ENCODE measurements around the gene SULT1A2.

DNA sequence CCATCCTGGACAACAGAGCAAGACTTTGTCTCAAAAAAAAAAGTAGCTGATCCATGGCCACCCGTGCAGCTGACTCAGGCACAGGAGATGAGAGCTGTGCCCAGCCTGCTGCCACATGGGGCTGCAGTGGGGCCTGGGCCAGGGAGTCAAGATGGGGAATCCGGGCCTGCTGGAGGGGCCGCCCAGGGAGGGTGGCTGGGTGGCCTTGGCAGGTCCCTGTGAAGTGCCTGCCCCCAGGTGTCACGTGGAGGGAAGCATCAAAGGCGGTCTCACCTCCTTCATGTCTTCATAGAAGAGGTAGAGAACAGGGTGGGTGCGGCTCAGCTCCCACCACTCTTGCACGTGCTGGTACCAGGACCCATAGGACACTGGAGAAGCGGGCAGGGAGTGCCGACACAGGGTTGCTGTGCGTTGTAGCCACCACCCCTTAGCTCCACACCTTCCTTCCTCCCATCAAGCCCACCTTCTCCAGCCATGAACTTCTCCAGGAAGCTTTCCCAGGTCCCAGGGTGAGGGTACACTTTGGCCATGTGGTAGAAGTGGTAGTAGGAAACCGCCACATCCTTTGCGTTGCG is 3.8 kb downstream of the SULT1A2 start:
- TF ChIP-seq, protein P1, sequence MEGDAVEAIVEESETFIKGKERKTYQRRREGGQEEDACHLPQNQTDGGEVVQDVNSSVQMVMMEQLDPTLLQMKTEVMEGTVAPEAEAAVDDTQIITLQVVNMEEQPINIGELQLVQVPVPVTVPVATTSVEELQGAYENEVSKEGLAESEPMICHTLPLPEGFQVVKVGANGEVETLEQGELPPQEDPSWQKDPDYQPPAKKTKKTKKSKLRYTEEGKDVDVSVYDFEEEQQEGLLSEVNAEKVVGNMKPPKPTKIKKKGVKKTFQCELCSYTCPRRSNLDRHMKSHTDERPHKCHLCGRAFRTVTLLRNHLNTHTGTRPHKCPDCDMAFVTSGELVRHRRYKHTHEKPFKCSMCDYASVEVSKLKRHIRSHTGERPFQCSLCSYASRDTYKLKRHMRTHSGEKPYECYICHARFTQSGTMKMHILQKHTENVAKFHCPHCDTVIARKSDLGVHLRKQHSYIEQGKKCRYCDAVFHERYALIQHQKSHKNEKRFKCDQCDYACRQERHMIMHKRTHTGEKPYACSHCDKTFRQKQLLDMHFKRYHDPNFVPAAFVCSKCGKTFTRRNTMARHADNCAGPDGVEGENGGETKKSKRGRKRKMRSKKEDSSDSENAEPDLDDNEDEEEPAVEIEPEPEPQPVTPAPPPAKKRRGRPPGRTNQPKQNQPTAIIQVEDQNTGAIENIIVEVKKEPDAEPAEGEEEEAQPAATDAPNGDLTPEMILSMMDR (IDR thresholded peaks at IDR 0.05): no peak
- no peak for TF ChIP-seq POLR2A (IDR thresholded peaks at IDR 0.05)

Data from body of pancreas (tissue), 4 donors.